GDM1 (cell line): ENCODE results near the gene LNP1.
"Not testable (repeated sequence)": the region's sequence is repeated elsewhere in the genome, so short reads cannot be mapped to it uniquely, and the experiment has no call there.

Experiments used
- DNase-seq: peaks from one replicate; lab custom pipeline; 2025; lab: John Stamatoyannopoulos, UW

LNP1 gene

DNA sequence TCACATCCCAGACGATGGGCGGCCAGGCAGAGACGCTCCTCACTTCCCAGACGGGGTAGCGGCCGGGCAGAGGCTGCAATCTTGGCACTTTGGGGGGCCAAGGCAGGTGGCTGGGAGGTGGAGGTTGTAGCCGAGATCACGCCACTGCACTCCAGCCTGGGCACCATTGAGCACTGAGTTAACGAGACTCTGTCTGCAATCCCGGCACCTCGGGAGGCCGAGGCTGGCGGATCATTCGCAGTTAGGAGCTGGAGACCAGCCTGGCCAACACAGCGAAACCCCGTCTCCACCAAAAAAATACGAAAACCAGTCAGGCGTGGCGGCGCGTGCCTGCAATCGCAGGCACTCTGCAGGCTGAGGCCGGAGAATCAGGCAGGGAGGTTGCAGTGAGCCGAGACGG lies 77.2 kb downstream of the LNP1 start:
- not testable (repeated sequence) for DNase-seq

- DNase-seq: no peak
These were observed 78.7 kb downstream of the LNP1 start for GRCh38 chr3:100480081-100480480.

- no peak for DNase-seq
These were observed 80.8 kb downstream of the LNP1 start for GRCh38 chr3:100482176-100482575.

GRCh38 chr3:100483529-100483928 lies 82.2 kb downstream of the LNP1 start:
- no peak for DNase-seq

DNA sequence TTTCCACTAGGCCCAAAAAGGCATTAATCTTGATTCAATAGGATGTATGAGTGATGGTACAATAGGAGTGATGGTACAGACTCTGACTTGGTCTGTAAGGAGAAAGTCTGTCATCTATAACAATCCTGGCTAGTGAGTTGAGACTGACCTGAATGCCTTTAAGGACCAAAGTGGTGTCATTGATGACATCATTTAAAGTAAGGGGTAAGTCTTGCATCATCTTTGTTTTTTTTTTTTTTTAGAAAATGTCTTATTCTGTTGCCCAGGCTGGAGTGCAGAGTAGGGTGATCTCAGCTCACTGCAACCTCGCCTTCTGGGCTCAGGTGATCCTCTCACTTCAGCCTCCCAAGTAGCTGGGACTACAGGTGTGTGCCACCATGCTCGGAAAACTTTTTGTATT lies 85.5 kb downstream of the LNP1 start:
- no peak for DNase-seq

DNA sequence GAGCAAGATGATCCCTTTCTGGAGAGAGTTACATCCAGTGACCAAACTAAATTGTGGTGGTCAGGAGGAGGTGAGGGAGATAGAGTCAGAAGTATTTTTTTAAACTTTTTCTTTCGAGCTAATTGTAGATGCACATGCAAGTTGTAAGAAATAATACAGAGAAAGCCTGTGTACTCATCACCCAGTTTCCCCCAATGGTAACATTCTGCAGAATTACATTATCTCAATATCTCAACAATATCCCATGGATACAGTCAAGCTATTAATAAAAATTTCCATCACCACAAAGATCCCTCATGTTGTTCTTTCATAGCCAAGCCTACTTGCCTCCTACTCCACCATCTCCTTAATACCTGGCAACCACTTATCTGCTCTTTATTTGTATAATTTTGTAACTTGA lies 87.8 kb downstream of the LNP1 start:
- no peak for DNase-seq

GRCh38 chr3:100492059-100493006 lies 91.0 kb downstream of the LNP1 start, which contains the start of gene TMEM45A:
TMEM45A (plus strand) TSS chr3:100492619; CDS start chr3:100555212, 62,593 bp downstream.
- DNase-seq: peak; percentile 59

DNA sequence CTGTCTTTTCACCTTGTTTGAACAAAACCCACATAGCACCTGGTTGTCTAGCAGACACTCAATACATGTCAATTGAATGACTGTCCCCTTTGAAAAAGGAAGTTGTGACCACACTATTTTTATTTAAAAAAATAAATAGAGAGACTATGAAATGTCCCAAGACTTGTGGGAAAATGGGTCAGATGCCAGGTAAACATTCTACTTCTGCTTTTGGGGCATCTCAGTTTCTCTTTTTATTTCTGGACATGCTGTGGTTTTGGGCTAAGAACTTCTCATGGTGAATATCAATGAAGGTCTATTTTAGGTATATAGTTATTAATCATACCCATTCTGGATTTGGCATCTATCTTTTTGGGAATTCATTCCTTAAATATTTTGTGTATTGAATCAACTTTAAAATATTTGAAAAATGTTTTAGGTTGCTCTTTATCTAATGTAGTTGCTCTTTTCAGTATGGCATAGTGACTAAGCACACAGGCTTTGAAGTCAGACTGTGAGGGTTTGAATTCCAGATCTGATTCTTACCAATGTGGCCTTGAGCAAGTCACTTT lies 95.4 kb downstream of the LNP1 start:
- no peak for DNase-seq

- no peak for DNase-seq
These were observed 98.3 kb downstream of the LNP1 start for GRCh38 chr3:100499651-100500050.

DNA sequence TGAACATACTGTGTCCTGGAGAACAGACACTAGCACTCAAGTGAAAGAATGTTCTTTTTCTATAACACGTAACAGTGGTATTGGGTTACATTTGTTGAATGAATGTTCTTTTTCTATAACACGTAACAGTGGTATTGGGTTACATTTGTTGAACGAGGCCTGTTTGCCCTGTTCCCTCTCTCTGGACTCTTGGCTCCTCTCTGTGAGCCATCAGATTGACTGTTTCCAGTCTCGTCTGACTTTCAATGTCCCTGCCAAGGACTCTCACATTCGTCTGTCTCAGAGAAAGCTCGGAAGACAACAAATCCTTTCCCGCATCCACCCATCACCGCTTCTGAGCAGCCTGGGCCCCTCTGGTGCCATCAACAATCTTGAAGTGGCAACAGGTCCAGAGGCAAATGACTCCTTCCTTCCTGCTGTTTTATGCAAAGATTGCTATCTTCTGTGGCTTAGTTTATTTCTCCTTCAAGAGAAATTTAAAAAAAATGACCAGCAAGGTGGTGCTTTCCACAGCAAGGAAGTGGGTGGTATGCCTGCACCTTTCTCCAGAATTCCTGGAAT lies 99.1 kb downstream of the LNP1 start:
- no peak for DNase-seq

GRCh38 chr3:100503448-100503847 lies 102.1 kb downstream of the LNP1 start:
- no peak for DNase-seq
